GM12865 (cell line): Measurements from ENCODE around the gene HEPHL1.

ENCODE experiments used
- DNase-seq: peaks from one replicate; pipeline ENCODE4 v3.0.0; 2010; ENCODE audit warnings: low read depth
- H3K4me3 ChIP-seq: 2 replicates; pipeline ENCODE4 v1.5.1; 2011; ENCODE audit warnings: mild to moderate bottlenecking, low read depth, low read length, control low read depth
- TF ChIP-seq, protein P1 (sequence below): IDR thresholded peaks from 2 replicates; pipeline ENCODE4 v1.5.1; 2011; ENCODE audit warnings: low read length, control low read depth, low read depth, inconsistent platforms; ENCODE audit not compliant: insufficient read depth; ENCODE audit errors: missing control alignments

The HEPHL1 gene

DNA sequence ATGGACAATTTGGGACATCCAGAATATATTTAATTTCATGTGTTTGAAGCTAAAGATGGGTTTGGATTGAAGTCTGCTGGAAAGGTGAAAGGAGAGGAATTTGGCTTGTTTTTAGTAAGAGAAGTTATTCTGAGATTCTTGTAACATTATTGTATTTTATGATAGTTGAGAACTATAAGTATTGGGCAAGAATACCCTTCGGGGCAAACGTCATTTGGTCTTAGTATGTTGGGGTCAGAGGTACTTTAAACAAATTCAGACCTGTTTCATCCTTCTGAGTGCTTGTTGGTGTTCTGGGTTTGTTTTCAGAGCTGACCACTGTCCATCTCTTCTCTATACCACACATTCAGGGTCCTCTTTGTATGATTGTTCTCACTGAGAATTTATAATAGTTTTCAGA lies 127.0 kb downstream of the HEPHL1 start:
- no peak for DNase-seq
- no peak overlapping the region for H3K4me3 ChIP-seq
- TF ChIP-seq, protein P1, sequence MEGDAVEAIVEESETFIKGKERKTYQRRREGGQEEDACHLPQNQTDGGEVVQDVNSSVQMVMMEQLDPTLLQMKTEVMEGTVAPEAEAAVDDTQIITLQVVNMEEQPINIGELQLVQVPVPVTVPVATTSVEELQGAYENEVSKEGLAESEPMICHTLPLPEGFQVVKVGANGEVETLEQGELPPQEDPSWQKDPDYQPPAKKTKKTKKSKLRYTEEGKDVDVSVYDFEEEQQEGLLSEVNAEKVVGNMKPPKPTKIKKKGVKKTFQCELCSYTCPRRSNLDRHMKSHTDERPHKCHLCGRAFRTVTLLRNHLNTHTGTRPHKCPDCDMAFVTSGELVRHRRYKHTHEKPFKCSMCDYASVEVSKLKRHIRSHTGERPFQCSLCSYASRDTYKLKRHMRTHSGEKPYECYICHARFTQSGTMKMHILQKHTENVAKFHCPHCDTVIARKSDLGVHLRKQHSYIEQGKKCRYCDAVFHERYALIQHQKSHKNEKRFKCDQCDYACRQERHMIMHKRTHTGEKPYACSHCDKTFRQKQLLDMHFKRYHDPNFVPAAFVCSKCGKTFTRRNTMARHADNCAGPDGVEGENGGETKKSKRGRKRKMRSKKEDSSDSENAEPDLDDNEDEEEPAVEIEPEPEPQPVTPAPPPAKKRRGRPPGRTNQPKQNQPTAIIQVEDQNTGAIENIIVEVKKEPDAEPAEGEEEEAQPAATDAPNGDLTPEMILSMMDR = no peak

DNA sequence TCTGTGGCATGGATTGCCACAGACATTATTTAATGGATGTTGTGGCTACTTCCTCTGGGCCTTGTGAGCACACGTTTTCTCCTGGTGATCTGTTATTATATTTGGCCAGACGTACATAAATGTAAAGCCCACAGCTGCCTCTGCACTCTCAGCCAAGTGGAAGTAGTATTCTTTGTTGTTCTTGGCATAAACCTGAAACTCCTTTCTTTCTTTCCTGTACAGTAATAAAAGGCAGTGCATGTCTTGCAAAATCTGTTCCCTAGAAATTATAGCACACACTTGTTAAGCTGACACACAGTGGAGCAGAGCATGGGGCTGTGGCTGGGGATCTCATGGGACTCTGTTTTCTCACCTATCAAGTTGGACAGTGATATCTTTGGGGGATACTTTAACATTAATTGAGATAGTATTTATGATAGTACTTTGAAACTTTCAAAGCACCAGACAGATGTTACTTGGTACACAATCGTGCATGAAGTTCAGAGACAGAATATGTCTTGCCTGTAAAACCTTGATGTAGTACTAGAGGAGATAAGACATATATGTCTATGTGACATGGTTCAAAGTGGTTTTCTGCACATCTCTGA lies 128.4 kb downstream of the HEPHL1 start:
- DNase-seq = no peak

DNA sequence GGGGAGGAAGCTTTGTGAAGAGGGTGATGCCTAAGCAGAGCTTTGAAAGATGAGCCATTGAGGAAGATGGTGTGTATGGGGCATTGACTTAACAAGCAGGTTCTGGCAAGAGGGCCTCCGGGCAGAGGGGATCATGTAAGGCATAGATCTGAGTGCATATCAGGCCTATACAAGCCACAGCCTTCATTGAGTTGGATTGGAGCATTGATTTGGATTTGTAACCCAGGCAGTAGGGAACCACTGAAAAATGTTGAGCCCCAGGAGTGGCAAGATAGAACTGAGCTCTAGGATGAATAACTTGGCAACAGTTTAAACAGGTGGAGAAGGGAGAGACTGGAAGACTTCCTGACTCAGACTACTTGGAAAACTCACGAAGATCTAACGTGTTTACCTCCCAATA lies 128.9 kb downstream of the HEPHL1 start:
- no peak for DNase-seq
- TF ChIP-seq, protein P1 = no peak
- H3K4me3 ChIP-seq = no peak overlapping the region

More for the DNA sequence above, 128.4 kb downstream of the HEPHL1 start:
- no peak overlapping the region for H3K4me3 ChIP-seq
- TF ChIP-seq, protein P1 = no peak

DNA sequence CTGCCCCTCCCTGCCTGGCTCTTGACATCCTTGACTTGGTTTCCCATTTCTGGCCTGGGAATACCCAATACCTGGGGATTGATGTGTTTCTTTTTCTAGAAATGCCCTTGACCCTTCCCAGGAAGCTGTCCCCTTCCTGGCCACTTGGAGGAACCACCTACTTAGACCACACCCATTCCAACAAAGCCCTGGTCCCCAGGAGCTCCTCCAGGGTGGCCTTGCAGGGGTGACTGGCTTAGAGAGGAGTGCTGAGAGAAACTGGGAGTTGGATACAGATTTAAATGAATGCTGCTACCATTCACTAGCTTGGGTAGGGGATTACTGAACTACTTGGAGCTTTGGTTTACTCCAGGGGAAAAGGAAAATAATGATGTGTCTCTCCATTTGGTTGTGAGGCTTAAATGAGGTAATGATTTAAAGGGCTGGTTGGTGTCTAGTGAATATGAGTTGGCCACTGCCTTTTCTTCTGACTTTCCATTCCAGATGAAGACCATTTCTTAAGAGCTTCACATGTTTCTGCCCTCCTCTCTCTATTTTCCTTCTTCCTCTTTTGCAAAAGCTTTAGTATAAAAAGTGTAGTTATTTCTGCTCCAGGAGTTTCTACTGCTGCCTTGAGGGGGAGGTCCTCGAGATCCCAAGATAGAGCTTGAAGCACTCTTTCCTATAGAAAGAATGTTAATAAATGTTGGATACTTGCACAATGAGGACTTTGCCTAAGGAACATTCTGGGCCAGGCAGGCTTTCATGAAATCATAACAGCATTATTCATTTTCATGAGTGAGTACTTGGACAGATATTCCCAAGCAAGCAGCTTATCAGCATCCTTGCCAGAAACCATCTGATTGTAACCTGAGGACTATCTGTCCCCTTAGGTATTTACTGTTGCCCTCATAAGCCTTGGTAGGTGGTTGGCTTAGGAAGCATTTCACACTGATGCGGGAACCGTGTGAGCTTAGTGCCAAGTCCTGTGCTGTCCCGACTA lies 129.8 kb downstream of the HEPHL1 start:
- TF ChIP-seq, protein P1 = no peak
- no peak for DNase-seq
- no peak overlapping the region for H3K4me3 ChIP-seq

DNA sequence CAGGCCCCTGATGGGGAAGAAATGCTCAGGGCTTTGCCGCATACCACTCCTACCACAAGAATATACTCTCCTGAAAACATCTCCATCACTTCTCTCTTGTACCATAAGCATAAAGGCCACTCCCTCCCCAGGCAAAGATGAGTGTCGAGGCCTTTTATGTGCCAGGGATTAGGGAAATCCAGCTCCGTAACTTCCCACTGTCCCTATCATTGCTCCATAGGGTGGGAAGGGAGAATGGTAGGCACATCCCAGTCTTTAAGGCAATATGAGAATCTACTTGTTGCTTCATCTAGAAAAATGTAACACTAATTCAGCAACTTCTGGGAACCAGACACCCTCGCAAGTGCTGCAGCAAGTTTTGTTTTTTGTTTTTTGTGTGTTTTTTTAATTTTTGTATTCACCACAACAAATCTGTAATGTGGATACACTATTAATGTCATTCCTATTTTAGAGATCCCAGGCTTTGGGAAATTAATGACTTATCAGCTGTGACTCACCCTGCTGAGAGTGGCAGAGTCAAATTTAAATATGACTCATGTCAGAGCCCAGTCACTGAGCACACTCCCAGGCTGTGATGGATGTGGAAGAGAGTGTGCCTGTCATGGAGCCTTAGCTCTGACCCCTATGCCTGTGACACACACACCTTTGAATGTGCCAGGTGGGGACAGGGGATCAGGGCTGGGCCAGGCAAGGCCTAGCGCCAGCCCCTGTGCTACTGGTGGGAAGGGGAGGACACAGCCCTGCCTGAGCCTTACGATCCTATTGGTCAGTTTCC lies 130.9 kb downstream of the HEPHL1 start:
- DNase-seq = no peak
- no peak overlapping the region for H3K4me3 ChIP-seq
- TF ChIP-seq, protein P1 = no peak

DNA sequence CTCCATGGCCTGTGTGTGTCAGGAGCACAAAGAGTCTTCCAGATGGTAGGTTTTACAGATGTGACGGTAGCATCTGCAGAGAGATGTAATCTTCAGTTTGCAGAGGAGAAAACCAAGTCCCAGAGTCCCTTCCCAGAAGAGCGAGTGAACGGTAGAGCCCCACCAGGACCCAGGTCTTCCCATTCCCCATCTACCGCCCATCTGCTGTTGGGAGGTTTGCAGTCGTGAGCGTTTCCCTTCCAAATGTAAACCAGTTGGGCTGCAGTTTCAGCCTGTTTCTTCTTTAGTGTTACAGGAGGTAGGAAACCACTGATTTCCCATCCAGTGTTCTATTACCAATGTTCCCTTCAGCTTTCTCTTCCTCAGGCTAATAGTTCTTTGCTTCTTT lies 131.5 kb downstream of the HEPHL1 start:
- TF ChIP-seq, protein P1 = no peak
- H3K4me3 ChIP-seq = no peak overlapping the region
- DNase-seq = no peak
